Measurements from ENCODE around the gene EVX2. TPM values are rescaled to one million over a fixed set of nuclear protein-coding genes. Genes with fewer than 3 reads are reported as not detected.

The EVX2 gene
- total RNA-seq, 4 donors from 2014 or later: 0.08 TPM; not detected in 3

DNA sequence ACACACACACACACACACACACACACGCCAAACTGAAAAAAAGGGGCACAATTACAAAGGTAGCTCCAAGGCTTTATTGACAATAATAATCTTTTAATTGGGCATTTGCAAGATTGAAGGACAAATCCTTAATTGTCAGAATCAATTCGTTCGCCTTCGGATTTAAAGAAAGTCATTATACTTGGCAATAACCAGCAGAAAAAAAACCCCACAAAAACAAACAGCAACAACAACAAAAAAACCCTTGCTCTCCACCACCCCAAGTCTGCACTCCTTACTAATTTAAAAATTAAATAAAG, 44.0 kb upstream of the EVX2 start:
- Histone ChIP-seq H3K27ac (no peak overlapping the region), H3K9me3 (no peaks in the 10 kb centered on the region), H3K36me3 (no peaks in the 10 kb centered on the region), H3K4me1 (peaks cover 0 to 58% (median 15%) of the 10 kb centered on the region in 3 donors), H3K27me3 (peaks cover 100% of the 10 kb centered on the region), H3K4me3 (no peak overlapping the region)
- WGBS, 2 donors (ENCODE audit: low coverage in 1 of 2): 18 to 25% methylated on average over 3 to 4 of the region's 4 CpGs
- ATAC-seq: no peak
- no peak for TF ChIP-seq POLR2A (IDR thresholded peaks at IDR 0.05)
- no peak for TF ChIP-seq POLR2AphosphoS5 (IDR thresholded peaks at IDR 0.05)
- TF ChIP-seq, protein P1, sequence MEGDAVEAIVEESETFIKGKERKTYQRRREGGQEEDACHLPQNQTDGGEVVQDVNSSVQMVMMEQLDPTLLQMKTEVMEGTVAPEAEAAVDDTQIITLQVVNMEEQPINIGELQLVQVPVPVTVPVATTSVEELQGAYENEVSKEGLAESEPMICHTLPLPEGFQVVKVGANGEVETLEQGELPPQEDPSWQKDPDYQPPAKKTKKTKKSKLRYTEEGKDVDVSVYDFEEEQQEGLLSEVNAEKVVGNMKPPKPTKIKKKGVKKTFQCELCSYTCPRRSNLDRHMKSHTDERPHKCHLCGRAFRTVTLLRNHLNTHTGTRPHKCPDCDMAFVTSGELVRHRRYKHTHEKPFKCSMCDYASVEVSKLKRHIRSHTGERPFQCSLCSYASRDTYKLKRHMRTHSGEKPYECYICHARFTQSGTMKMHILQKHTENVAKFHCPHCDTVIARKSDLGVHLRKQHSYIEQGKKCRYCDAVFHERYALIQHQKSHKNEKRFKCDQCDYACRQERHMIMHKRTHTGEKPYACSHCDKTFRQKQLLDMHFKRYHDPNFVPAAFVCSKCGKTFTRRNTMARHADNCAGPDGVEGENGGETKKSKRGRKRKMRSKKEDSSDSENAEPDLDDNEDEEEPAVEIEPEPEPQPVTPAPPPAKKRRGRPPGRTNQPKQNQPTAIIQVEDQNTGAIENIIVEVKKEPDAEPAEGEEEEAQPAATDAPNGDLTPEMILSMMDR (IDR thresholded peaks at IDR 0.05): no peak
- TF ChIP-seq EP300 (IDR thresholded peaks at IDR 0.05): no peak

DNA sequence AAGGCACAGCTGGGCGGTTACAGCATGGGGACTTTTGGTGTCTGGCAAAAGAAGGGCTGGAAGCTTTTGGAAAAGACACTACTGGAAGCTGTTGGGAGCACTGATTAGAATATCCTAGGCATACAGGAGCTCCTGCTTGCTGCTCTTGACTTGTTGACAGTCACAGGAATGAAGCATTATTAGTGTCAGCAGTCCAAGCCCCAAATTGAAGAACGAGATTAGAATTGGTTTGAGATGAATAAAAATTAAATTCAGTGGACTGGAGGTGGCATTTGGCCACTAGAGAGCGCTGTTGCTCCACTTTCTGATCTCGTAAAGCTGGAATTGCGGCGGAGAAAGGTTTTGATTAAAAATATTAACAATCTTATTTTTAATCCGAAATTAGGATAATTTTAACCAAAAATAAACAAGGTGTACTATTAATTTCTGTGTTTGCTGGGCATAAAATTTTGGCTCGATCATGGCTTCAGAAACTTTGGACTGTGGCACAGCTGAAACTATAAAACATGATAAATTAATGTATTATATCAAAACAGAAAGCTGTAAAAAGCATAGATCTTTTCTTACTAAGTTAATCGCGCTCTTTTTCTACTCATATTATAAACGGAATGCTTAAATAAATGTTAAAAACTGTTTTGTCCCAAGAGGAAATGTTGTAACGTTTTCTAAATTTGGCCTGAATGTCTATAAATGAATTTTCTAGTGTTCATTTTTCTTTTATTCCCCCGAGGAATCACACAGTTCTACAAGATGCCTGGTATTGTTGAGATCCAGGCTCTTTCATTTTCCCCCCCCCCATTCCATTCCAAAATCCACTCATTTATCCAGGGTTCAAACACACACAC, 43.4 kb upstream of the EVX2 start:
- WGBS, 2 donors (ENCODE audit: low coverage in 1 of 2): 2% methylated on average over 13 of the region's 13 CpGs
- H3K4me1 ChIP-seq: peaks cover 0 to 60% (median 21%) of the 10 kb centered on the region in 3 donors
- H3K4me3 ChIP-seq: no peak overlapping the region
- H3K36me3 ChIP-seq: no peaks in the 10 kb centered on the region
- H3K27ac ChIP-seq: no peak overlapping the region
- no peaks in the 10 kb centered on the region for H3K9me3 ChIP-seq
- peaks cover 100% of the 10 kb centered on the region for H3K27me3 ChIP-seq
- TF ChIP-seq, protein P1 (IDR thresholded peaks at IDR 0.05): peak in 3 of 4 experiments; percentile 82 to 91 (median 83)
- no peak for TF ChIP-seq POLR2AphosphoS5 (IDR thresholded peaks at IDR 0.05)
- no peak for ATAC-seq

DNA sequence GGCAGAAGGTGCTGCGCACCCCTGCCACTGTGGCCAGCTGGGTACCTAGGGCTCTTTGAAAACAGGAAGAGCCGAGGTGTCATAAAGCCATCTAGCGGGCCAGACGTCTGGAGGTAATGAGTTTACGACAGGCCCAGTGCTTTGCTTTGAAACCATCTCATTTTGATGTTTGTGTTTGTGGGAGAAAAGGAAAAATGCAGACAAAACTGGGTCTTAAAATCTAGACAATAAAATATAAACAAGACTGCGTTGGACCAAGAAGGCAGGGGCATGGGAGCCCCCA, 42.0 kb upstream of the EVX2 start:
- Histone ChIP-seq H3K36me3 (no peaks in the 10 kb centered on the region), H3K4me1 (peaks cover 0 to 65% (median 22%) of the 10 kb centered on the region in 3 donors), H3K4me3 (no peak overlapping the region), H3K27me3 (peaks cover 100% of the 10 kb centered on the region), H3K27ac (no peak overlapping the region), H3K9me3 (no peaks in the 10 kb centered on the region)
- 13 to 27% methylated on average over 3 to 6 of the region's 6 CpGs for WGBS, 2 donors (ENCODE audit: low coverage in 1 of 2)
- TF ChIP-seq POLR2A (IDR thresholded peaks at IDR 0.05): no peak
- no peak for TF ChIP-seq POLR2AphosphoS5 (IDR thresholded peaks at IDR 0.05)
- TF ChIP-seq, protein P1 (IDR thresholded peaks at IDR 0.05): no peak
- TF ChIP-seq EP300 (IDR thresholded peaks at IDR 0.05): no peak
- no peak for ATAC-seq

DNA sequence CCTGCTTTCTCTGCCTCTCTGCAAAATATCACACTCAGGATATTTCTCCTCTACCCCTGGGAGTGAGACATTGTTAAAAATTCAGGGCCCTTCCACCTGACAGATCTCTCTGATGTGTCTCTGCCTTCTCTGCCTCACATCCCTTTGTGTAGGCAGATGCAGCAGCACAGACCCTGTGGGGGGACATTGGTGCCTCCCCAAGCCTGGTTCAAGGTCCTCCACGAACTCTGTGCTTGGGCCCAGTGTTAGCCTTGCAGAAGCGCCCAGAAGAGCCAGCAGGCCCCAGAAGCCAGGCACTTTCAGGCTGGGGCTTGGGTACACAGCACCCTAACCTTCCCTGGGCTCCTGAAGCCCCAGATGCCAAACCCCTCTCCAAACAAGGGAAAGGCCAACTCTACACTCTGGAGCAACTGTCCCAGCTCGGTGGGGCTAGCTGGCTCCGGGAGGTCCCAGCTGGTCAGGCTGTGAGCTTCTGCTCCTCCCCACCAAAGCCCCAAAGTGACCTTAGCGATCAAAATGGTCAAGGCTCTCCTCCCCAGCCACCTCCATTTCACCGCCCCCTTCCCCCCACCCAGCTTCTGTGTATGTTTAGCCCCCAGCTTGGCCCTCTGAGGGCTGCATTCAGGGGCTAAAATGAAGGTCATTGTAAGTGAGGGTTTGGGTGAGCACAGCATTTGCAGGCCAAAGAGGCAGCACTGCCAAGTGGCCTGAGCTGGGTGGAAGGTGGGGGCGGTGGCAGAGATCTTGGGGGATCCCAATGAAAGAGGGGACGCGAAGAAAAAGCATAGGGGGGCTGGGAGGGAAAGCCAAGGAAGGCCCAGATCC, 41.4 kb upstream of the EVX2 start:
- Histone ChIP-seq H3K4me3 (no peak overlapping the region), H3K27ac (no peak overlapping the region), H3K27me3 (peaks cover 100% of the 10 kb centered on the region), H3K9me3 (no peaks in the 10 kb centered on the region), H3K4me1 (peaks cover 0 to 59% (median 19%) of the 10 kb centered on the region in 3 donors), H3K36me3 (no peaks in the 10 kb centered on the region)
- no peak for ATAC-seq
- 0 to 21% methylated on average over 2 to 3 of the region's 9 CpGs for WGBS, 2 donors (ENCODE audit: low coverage in 1 of 2)
- TF ChIP-seq, protein P1 (IDR thresholded peaks at IDR 0.05): no peak
- no peak for TF ChIP-seq EP300 (IDR thresholded peaks at IDR 0.05)
